Epidermal melanocyte (primary cell): Measurements from ENCODE around the gene HAUS3.
"Not testable (repeated sequence)": the region's sequence is repeated elsewhere in the genome, so short reads cannot be mapped to it uniquely, and the experiment has no call there.

Experiments
- DNase-seq: peaks from one replicate; pipeline ENCODE4 v3.0.0; 2011; ENCODE audit warnings: low spot score; ENCODE audit not compliant: insufficient read length

Gene HAUS3

GRCh38 chr4:2220016-2220630, 21.8 kb downstream of the HAUS3 start:
- peak; percentile 52 for DNase-seq

- DNase-seq: no peak
Measured at GRCh38 chr4:2219233-2219760, 22.6 kb downstream of the HAUS3 start.

DNA sequence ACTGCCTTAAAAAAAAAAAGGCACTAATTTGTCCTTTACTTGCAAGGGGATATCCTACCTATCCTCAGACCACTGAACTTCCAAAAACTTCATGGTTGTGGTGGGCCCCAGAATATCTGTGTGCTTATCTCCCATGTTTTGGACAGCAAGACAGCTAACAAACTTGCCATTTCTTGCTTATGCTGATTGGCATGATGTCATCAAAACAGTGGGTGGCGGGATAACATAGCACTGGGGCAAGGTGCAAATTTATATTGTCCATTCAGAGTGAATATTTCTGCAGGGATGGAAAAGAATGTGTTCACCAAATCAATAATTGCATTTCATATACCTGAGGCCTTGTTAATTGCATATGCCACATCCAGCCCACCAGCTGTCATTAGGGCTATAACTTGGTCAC, 23.5 kb downstream of the HAUS3 start:
- DNase-seq: no peak

DNA sequence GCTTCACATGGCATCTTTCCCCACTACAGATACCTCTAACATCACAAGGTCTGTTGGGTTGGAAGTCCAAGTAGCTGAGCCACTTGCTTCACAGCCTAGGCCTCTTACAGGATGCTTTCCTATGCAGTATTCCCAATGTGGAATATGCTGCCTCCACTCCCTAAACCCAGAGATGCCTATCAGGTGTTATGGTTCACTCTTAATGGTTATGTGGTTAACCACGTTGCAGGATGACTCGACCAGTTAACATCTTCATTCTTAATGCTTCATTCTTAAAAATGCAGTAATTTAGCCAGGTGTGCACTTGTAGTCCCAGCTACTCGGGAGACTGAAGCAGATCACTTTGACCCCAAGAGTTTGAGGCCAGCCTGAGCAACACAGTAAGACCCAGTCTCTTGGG, 24.2 kb downstream of the HAUS3 start:
- no peak for DNase-seq

GRCh38 chr4:2212831-2213230, 29.1 kb downstream of the HAUS3 start:
- no peak for DNase-seq

DNA sequence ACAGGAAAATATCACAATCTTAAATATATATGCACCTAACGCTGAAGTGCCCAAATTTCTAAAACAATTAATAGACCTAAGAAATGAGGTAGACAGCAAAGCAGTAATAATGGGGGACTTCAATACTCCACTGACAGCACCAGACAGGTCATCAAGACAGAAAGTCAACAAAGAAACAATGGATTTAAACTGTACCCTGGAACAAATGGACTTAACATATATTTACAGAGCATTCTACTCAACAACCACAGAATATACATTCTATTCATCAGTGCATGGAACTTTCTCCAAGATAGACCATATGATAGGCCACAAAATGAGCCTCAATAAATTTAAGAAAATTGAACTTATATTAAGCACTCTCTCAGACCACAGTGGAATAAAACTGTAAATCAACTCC, 39.1 kb downstream of the HAUS3 start:
- DNase-seq: not testable (repeated sequence)

- no peak for DNase-seq
Measured at GRCh38 chr4:2194496-2194895, 47.4 kb downstream of the HAUS3 start.

GRCh38 chr4:2193326-2193725, 48.6 kb downstream of the HAUS3 start:
- no peak for DNase-seq

DNA sequence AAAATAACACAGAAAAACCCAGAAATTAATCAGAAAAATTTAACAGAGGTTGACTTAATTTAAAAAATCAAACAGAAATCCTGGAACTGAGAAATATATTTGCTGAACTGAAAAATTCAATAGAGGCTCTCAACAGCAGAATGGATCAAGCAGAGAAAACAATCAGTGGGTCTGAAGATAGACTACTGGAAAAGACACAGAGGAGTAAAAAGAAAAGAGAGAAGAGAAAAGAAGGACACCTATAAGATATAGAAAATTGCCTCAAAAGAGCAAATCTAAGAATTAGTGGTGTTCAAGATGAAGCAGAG, 55.1 kb downstream of the HAUS3 start:
- no peak for DNase-seq

DNA sequence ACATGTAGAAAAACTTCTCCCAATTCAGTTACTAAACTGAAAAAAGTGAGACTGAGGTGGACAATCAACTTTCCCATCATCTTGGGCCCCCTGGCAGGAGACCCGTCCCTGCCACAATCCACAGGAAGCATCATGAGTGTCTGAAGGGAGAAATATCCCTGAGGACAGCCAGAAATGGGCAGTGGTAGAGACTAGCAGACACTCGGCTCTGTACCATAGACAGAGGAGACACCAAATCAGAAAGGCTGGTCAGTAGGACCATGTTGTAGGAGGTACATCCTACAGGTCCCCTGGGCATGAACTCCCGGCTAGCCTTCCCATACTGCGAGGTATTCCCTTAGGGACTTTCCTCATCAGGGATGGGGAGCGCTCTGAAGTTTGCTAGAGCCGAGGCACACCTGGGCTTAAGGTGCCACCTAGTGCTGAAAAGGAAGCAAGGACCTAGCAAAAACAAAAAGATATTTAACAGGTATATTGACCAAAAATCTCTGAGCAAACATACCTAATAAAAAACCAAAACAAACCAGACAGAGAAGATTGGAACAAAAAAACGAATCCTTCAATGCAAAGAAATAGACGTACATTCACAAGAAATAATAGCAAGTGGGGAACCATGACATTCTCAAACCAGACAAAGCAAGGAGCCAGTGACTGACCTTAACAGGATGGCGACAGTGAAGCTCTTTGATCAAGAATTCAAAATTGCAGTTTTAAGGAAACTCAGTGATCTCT, 55.6 kb downstream of the HAUS3 start:
- DNase-seq: no peak

DNA sequence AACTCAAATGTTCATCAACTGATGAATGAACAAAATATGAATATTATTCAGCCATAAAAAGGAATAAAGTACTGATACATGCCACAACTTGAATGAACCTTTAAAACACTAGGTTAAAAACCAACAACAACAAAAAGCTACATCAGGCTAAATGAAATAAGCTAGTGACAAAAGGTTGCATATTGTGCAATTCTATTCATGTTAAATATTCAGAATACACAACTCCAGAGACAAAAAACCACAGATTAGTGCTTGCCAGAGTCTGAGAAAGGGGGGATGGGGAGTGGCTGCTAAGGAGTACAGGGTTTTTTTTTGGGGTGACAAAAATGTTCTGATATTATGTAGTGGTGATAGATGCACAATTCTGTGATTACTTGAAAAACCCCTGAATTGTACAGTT, 58.5 kb downstream of the HAUS3 start:
- DNase-seq: no peak

DNA sequence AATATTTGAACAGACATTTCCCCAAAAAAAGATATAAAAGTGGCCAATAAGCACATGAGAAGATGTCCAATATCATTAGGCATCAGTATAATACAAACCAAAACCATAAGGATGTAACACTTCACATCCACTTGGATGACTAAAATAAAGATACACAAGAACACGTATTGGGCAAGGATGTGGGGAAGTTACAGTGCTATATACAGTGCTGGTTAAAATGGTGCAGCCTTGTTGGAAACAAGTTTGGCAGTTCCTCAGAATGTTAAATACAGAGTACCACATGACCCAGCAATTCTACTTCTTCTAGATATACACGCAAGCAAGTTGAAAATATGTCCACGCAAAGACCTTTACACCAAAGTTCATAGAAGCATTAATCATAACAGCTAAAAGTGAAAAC, 58.9 kb downstream of the HAUS3 start:
- DNase-seq: no peak

- DNase-seq: no peak
Measured at GRCh38 chr4:2180410-2180809, 61.5 kb downstream of the HAUS3 start.

DNA sequence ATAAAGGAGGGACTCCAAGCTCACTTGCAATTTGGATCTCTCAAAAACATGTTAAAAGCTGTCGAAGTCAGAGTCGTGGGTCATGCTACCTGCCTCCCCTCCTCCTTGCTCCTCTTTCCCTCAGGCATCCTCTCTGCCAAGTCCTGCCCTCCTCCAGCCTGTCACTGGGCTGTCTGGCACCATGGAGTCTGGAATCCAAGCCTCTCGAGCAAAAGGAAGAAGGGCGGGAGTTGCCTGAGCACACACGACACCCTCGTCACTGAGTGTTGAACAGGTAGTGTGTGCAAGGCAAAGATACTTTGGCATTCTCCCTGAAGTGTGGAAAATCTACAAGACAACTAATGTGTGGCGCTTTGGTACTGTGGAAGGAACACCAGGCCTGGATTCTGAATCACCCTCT, 62.2 kb downstream of the HAUS3 start:
- DNase-seq: no peak

GRCh38 chr4:2178986-2179385, 62.9 kb downstream of the HAUS3 start:
- DNase-seq: no peak
